Upper lobe of right lung (tissue), 1 donor: ENCODE results near the gene MEA1. TPM values are rescaled to one million over a fixed set of nuclear protein-coding genes. Genes with fewer than 3 reads are reported as not detected.

Experiments
- ATAC-seq: fragments of 200-7000 bp; cut with Tn5 transposase; one replicate; pipeline ENCODE4 v1.9.1; 2020; ENCODE audit warnings: mild to moderate bottlenecking, moderate library complexity
- DNase-seq: peaks from one replicate; pipeline ENCODE4 v3.0.0-alpha.2; 2020
- H3K27ac ChIP-seq: fragments of 200-600 bp; one replicate; pipeline ENCODE4 v1.8.0; 2022
- H3K27me3 ChIP-seq: fragments of 200-600 bp; one replicate; pipeline ENCODE4 v1.8.0; 2022; ENCODE audit warnings: mild to moderate bottlenecking
- H3K36me3 ChIP-seq: fragments of 200-600 bp; one replicate; pipeline ENCODE4 v1.8.0; 2022
- H3K4me1 ChIP-seq: fragments of 200-600 bp; one replicate; pipeline ENCODE4 v1.8.0; 2022
- H3K4me3 ChIP-seq: fragments of 200-600 bp; one replicate; pipeline ENCODE4 v1.8.0; 2022; ENCODE audit warnings: mild to moderate bottlenecking
- H3K9me3 ChIP-seq: fragments of 200-600 bp; one replicate; pipeline ENCODE4 v1.8.0; 2022
- intact Hi-C: fragments of 100-400 bp; cut with DNase I; formaldehyde crosslinking; loops from one replicate; pipeline ENCODE4 v1.11.0; 2022
- total RNA-seq: library from RNA; stranded (reverse); fragmentation: NEBNext Ultra II Directional; extraction: Animal tissue kit (Norgen Biotek cat#: 25700); gene quantifications from one replicate; pipeline ENCODE4 v1.2.1, GENCODE V29; 2021
- TF ChIP-seq, protein P1 (sequence below): fragments of 200-600 bp; IDR thresholded peaks from one replicate; pipeline ENCODE4 v1.8.0; 2022; ENCODE audit warnings: antibody characterized with exemption
- donor health status: DM: no; HTN: yes; CAD: no; lungs with severe emphysema.

The MEA1 gene
- total RNA-seq, 1 donor from 2014 or later, result 45.5 TPM

GRCh38 chr6:42988486-42989020 is 25.2 kb downstream of the MEA1 start:
- no peaks in the 10 kb centered on the region for H3K27me3 ChIP-seq
- DNase-seq (no peak), ATAC-seq (no peak)
- peaks cover 38% of the 10 kb centered on the region for H3K4me1 ChIP-seq
- H3K36me3 ChIP-seq, result peaks cover 27% of the 10 kb centered on the region
- intact Hi-C loops, result no loop called here
- no peaks in the 10 kb centered on the region for H3K9me3 ChIP-seq
- TF ChIP-seq, protein P1, sequence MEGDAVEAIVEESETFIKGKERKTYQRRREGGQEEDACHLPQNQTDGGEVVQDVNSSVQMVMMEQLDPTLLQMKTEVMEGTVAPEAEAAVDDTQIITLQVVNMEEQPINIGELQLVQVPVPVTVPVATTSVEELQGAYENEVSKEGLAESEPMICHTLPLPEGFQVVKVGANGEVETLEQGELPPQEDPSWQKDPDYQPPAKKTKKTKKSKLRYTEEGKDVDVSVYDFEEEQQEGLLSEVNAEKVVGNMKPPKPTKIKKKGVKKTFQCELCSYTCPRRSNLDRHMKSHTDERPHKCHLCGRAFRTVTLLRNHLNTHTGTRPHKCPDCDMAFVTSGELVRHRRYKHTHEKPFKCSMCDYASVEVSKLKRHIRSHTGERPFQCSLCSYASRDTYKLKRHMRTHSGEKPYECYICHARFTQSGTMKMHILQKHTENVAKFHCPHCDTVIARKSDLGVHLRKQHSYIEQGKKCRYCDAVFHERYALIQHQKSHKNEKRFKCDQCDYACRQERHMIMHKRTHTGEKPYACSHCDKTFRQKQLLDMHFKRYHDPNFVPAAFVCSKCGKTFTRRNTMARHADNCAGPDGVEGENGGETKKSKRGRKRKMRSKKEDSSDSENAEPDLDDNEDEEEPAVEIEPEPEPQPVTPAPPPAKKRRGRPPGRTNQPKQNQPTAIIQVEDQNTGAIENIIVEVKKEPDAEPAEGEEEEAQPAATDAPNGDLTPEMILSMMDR, result no peak
- no peak overlapping the region for H3K4me3 ChIP-seq
- H3K27ac ChIP-seq, result no peak overlapping the region

DNA sequence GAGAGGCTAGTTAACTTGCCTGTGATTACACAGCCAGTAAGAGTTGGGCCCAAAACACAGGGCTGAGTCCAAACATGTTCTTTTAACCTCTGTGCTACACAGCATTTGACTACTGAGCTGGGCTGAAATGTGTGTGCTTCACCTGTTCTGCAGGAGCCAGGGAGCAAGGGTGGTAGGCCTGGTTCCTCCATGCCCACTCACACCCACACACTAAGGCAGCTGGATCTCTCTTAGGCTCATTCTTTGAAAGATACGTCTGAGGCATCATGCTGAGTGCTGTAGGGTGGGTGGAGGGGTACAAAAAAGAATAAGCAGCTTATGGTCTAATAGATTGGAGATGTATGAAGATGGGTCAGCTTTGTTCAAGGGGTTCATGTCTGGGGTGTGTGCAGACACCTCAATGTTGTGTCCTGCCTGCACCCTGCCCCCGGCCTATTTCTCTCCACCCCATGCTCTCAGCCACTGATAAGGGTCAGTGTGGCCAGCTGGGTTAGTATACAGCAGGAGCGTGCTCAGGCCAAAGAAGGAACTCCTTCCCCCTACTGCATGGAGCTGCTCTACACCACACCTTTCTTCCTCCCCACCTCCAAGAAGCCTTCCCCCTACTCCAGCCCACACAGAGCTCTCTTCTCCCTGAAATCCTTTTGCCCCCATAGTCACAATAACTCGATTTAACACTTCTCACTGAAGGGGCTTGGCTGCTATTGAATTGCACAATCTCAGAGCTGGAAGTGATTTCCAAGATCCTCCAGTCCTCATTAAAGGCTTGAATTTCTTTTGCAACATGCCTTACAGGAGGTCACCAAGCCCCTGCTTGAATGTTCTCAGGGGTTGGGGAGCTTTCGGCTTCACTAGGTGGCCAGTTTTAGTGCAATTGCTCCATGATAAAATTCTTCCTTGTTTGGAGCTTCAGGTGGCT is 26.0 kb downstream of the MEA1 start:
- Histone ChIP-seq H3K27ac (no peak overlapping the region), H3K4me3 (no peak overlapping the region), H3K9me3 (no peaks in the 10 kb centered on the region), H3K27me3 (no peaks in the 10 kb centered on the region), H3K4me1 (peaks cover 38% of the 10 kb centered on the region), H3K36me3 (peaks cover 27% of the 10 kb centered on the region)
- DNase-seq (no peak), ATAC-seq (no peak)
- intact Hi-C loops, result no loop called here
- TF ChIP-seq, protein P1, result no peak

DNA sequence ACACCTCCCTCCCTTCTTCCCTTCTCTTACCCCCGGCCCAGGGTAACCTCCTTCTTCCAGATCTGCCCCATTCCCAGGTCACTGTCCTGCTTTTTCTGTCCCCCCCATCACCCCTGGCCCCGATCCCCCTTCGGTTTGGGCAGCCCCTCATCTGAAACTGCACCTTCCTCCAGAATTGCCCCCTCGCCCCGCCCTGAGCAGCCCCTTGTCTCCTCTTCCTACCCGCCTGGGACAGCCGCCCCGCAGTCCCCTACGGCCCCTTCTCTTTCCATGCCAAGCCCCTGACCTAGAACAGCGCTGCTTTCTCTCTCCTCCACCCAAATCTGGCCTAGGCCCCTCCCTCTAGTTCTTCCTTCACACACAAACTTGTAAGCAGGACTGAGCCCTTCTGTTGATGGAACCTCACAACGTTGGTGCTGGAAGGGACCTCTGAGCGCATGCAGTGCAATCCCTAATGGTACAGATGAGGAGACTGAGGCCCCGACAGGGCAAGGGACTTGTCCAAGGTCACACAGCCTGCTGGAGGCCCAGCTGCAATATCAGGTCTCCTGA is 28.7 kb downstream of the MEA1 start:
- DNase-seq (no peak), ATAC-seq (no peak)
- H3K4me3 ChIP-seq, result peak overlapping the region; percentile 93
- no peaks in the 10 kb centered on the region for H3K9me3 ChIP-seq
- peak overlapping the region; percentile 89 for H3K27ac ChIP-seq
- intact Hi-C loops, result no loop called here
- TF ChIP-seq, protein P1, result no peak
- H3K27me3 ChIP-seq, result no peaks in the 10 kb centered on the region
- H3K4me1 ChIP-seq, result peaks cover 40% of the 10 kb centered on the region
- peaks cover 10% of the 10 kb centered on the region for H3K36me3 ChIP-seq

- Histone ChIP-seq H3K27ac (peak within 1 kb of the TSS; percentile 89), H3K4me1 (peaks cover 47% of the 10 kb centered on the region)
These were observed 29.5 kb downstream of the MEA1 start, which contains the start of gene PPP2R5D for GRCh38 chr6:42984001-42984923. Gene PPP2R5D, plus strand, starts transcription at chr6:42984570. Its CDS starts 108 bp downstream, at chr6:42984678.

GRCh38 chr6:42981836-42982235 is 31.9 kb downstream of the MEA1 start:
- Histone ChIP-seq H3K4me1 (peaks cover 41% of the 10 kb centered on the region), H3K4me3 (no peak overlapping the region), H3K9me3 (no peaks in the 10 kb centered on the region), H3K27ac (no peak overlapping the region), H3K36me3 (no peaks in the 10 kb centered on the region), H3K27me3 (no peaks in the 10 kb centered on the region)
- intact Hi-C loops, result no loop called here
- TF ChIP-seq, protein P1, result no peak
- ATAC-seq, result no peak
- DNase-seq, result no peak

More at GRCh38 chr6:42984001-42984923, 29.5 kb downstream of the MEA1 start, which contains the start of gene PPP2R5D:
- intact Hi-C loops, result no loop called here
- H3K4me3 ChIP-seq, result peak within 1 kb of the TSS; percentile 93
- ATAC-seq (peak; percentile 97), DNase-seq (peak; percentile 98)
- H3K9me3 ChIP-seq, result no peaks in the 10 kb centered on the region
- TF ChIP-seq, protein P1, result no peak
- H3K36me3 ChIP-seq, result peaks cover 3% of the 10 kb centered on the region
- H3K27me3 ChIP-seq, result no peaks in the 10 kb centered on the region
